Astrocyte (in vitro differentiated cells and primary cell): ENCODE measurements around the gene SCN3B.

Source experiments
- CTCF ChIP-seq: IDR thresholded peaks from 2 replicates; pipeline ENCODE4 v1.5.1; 2011; ENCODE audit warnings: low read depth, mild to moderate bottlenecking, inconsistent platforms, low read length, moderate library complexity; ENCODE audit not compliant: insufficient read depth
- EZH2 ChIP-seq: IDR thresholded peaks from 2 replicates; pipeline ENCODE4 v1.6.1; 2012; ENCODE audit warnings: mild to moderate bottlenecking, low read length, inconsistent platforms; ENCODE audit not compliant: insufficient read depth

- TF ChIP-seq CTCF (no peak), EZH2 (no peak)
Measured at GRCh38 chr11:123608371-123608770, 46.1 kb downstream of the SCN3B start.
